HFF-Myc (cell line): ENCODE results near the gene LRRC38.

Experiments used
- DNase-seq: peaks from one replicate; pipeline ENCODE4 v3.0.0-alpha.2; 2011; ENCODE audit warnings: low read depth; ENCODE audit errors: extremely low read depth
- H3K4me3 ChIP-seq: replicated peaks from 2 replicates; pipeline ENCODE4 v1.5.1; 2011; ENCODE audit warnings: low read depth, mild to moderate bottlenecking, control low read depth, low read length
- TF ChIP-seq, protein P1 (sequence below): IDR thresholded peaks from 2 replicates; pipeline ENCODE4 v1.5.1; 2012; ENCODE audit warnings: mild to moderate bottlenecking, low read depth, low read length, control low read depth; ENCODE audit errors: missing control alignments

The LRRC38 gene

GRCh38 chr1:13520985-13521384 lies 7.2 kb upstream of the LRRC38 start:
- no peak overlapping the region for H3K4me3 ChIP-seq
- TF ChIP-seq, protein P1, sequence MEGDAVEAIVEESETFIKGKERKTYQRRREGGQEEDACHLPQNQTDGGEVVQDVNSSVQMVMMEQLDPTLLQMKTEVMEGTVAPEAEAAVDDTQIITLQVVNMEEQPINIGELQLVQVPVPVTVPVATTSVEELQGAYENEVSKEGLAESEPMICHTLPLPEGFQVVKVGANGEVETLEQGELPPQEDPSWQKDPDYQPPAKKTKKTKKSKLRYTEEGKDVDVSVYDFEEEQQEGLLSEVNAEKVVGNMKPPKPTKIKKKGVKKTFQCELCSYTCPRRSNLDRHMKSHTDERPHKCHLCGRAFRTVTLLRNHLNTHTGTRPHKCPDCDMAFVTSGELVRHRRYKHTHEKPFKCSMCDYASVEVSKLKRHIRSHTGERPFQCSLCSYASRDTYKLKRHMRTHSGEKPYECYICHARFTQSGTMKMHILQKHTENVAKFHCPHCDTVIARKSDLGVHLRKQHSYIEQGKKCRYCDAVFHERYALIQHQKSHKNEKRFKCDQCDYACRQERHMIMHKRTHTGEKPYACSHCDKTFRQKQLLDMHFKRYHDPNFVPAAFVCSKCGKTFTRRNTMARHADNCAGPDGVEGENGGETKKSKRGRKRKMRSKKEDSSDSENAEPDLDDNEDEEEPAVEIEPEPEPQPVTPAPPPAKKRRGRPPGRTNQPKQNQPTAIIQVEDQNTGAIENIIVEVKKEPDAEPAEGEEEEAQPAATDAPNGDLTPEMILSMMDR: no peak
- DNase-seq: no peak

GRCh38 chr1:13517193-13517812 lies 3.5 kb upstream of the LRRC38 start:
- TF ChIP-seq, protein P1: peak; percentile 30
- DNase-seq: no peak
- H3K4me3 ChIP-seq: no peak overlapping the region

- no peak overlapping the region for H3K4me3 ChIP-seq
- TF ChIP-seq, protein P1: no peak
- DNase-seq: no peak
Measured at GRCh38 chr1:13516606-13517005, 2.8 kb upstream of the LRRC38 start.

GRCh38 chr1:13514821-13515220 lies 1.0 kb upstream of the LRRC38 start:
- H3K4me3 ChIP-seq: no peak overlapping the region
- DNase-seq: no peak
- TF ChIP-seq, protein P1: no peak

DNA sequence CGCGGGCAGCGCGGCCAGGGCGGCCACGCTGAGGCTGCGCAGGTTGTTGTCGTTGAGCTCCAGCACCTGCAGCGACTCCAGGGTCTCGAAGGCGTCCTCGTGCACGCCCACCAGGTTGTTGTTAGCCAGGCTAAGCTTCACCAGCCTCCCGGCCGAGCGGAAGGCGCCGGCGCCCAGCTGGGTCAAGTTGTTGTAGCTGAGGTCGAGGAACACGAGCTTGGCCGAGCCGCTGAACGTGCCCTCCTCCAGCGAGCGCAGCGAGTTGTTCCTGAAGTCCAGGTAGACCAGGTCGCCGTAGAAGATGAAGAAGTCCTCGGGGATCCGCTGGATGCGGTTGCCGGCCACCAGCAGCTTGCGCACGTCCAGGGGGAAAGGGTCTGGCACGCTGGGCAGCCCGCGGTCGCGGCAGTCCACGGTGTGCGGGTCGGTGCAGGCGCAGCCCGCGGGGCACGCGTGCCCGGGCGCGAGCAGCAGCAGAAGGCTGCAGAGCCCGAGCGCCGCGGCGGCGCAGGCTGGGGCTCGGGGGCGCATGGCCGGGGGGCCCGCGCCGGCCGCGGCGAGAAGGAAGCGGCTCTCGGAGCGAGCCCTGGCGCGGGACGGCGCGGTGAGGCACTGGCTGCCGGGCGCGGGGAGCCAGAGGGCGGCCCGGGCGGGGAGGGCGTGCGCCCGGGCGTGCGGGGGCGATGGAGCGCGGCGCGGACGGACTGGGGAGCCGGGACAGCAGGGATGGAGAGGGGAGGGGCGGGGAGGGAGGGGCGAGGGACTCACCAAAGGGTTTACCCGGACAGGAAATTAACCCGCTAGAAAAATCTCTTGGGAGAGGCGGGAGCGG lies 524 bp downstream of the LRRC38 start:
- no peak for DNase-seq
- no peak overlapping the region for H3K4me3 ChIP-seq
- TF ChIP-seq, protein P1: no peak

- TF ChIP-seq, protein P1: no peak
- H3K4me3 ChIP-seq: no peak overlapping the region
- DNase-seq: no peak
Measured at GRCh38 chr1:13512472-13512871, 1.3 kb downstream of the LRRC38 start.
